IPS-NIHi11 (cell line): ENCODE results near the gene ADCY10.
A peak's percentile ranks its signal among the peaks of the same experiment; 100 is the strongest.

ENCODE experiments used
- DNase-seq: peaks from one replicate; pipeline ENCODE4 v3.0.0; 2012; ENCODE audit warnings: mixed read lengths, low spot score

Gene ADCY10

GRCh38 chr1:167927046-167927754 lies 13.3 kb upstream of the ADCY10 start:
- no peak for DNase-seq

- DNase-seq: no peak
Measured at GRCh38 chr1:167926486-167926997, 12.6 kb upstream of the ADCY10 start.

GRCh38 chr1:167924543-167925231 lies 10.8 kb upstream of the ADCY10 start:
- no peak for DNase-seq

DNA sequence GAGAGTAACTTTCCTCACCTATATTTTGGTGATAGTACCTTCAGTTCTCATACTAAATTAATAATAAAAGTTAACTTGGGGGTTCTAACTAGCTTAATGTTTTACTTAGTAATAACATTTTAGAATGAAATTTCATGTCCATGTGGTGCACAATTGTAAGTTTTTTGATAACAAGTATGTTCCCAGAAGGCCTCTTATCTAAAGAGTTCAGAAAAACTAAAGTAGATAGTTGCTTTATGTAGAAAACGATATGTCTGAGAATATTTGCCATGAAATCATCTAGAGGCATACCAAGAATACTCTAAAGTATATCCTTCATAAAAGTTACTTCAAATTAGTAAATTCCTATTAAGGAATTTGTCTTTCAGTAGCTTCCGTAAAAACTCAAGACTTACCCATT lies 10.2 kb upstream of the ADCY10 start:
- no peak for DNase-seq

DNA sequence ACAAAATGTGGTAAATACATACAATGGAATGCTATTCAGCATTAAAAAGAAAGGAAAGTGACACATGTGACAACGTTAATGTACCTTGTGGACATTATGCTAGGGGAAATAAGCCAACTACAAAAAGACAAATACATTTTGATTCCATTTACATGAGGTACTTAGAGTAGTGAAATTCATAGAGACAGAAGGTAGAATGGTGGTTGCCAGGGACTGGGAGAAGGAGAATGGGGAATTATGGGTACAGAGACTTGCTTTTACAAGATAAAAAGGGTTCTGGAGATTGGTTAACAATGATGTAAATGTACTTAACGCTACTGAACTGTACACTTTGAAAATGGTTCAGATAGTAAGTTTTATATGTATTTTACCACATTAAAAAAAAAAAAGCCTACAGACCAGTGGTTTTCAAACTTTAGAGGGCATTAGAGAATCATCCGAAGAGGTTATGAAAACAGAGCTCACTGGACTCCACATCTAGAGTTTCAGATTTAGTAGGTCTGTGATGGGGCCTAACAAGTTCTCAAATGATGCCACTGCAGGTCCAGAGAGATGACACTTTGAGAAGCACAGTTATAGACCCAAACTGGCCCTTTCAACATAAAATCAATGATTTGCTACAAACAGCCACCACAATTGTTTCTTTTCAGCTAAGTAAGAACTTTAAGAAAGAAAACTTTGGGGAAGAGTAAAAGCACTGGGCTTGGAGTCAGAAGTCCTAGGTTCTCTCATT lies 9.6 kb upstream of the ADCY10 start:
- no peak for DNase-seq

- no peak for DNase-seq
Measured at GRCh38 chr1:167922611-167923074, 8.7 kb upstream of the ADCY10 start.

DNA sequence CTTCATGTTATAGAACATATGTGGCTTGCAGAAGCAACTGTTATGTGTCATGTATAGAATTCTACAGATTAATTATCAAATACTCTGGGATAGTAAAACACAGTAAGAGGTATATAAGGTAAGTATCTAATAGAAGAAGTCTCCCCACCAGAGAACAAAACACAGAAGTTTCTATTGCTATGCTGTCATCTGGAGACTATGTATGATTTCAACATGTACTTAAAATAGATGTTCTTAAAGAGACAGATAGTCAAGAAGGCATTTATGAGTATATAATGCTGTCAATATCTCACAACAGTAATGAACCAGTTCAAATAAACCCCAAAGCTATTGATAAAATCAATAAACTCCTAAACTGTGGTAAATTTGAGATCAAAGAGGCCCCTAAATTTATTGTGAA lies 8.1 kb upstream of the ADCY10 start:
- no peak for DNase-seq

DNA sequence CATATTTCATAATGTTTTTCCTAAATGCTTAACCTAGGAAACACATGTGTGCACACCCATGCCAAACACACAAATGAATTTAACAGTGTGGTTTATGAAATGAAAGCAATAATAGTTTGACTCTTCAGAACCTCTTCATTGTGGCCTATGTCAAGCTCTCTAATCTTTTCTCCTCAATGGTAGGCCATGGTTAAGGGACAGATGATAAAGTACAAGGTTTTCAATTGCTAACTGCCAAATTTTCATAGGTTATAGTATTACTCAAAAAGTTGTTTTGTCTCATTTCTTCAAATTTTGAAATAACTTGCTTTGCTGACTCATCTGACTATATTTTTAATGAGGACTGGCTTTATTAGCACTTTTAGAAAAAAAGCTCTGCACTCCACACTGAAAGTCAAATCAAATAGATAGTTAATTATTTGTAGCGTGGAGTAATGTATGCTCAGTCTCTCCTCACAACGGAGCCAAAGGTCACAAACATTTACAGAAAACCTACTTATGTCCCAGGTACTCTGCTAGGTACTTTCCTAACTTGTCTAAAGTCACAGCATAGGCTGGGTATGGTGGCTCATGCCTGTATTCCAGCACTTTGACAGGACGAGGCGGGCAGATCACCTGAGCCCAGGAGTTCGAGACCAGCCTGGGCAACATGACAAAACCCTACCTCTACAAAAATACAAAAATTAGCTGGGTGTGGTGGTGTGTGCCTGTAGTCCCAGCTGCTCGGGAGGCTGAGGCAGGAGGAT lies 3.0 kb upstream of the ADCY10 start:
- no peak for DNase-seq

- DNase-seq: no peak
Measured at GRCh38 chr1:167915569-167915968, 1.6 kb upstream of the ADCY10 start.

DNA sequence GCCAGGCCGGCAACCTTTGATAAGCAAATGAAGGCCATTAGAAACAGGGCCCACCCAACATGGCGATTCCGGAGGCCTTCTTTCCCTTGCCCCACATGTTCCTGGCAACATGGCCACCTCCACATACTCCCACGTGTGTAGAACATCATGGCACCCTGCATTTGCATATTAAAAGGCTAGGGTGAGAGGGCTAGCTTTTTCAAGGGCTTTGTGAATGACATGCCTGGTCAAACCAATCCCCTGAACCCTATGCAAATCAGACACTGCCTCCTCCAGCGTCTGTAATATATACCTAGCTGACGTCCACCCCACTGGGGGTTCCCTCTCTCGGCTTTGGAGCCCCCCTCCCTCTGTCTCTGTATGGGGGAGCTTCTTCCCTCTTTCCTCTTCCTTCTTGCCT lies 1.6 kb downstream of the ADCY10 start:
- DNase-seq: no peak

DNA sequence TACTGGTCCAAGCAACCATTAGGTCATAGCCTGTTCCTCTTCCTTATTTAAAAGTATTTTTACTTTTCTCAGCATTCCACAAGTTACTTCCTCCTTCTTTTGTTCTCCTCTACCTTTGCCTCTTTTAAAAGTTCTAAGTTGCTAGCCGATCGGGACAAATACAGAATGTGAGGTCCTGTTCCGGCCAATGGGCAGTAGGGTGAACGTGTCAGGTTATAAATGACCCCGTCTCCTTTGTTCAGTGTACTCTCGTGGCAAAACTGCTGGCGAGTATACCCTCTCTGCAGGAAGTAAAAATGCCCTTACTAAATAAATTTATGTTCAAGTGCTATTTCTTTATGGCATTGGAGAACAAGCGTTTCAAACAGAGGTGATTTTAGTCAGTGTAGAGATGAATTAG lies 2.5 kb downstream of the ADCY10 start:
- no peak for DNase-seq

- no peak for DNase-seq
Measured at GRCh38 chr1:167910530-167910929, 3.4 kb downstream of the ADCY10 start.

- DNase-seq: no peak
Measured at GRCh38 chr1:167909691-167910180, 4.2 kb downstream of the ADCY10 start.

GRCh38 chr1:167905671-167906070 lies 8.3 kb downstream of the ADCY10 start:
- no peak for DNase-seq

- DNase-seq: peak; percentile 44
Measured at GRCh38 chr1:167905182-167905581, 8.8 kb downstream of the ADCY10 start.

- DNase-seq: no peak
Measured at GRCh38 chr1:167904652-167905130, 9.2 kb downstream of the ADCY10 start.

DNA sequence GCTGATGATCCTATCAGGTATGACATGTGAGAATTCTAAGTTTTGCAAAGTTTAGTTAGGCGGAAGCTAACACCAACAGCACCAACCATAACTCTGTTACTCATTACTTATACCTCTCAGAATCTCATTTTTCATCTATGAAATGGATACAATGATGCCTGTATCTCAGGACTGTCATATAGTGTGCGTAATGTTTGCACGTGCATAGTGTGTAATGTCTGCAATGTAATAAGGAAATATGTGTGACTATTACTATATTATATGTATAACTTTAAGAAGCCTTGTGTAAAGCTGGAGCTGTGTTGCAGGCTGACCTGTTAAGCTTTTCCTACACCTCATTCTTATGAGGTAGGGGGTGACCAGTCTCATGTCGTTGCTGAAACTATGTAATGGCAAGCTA lies 13.0 kb downstream of the ADCY10 start:
- no peak for DNase-seq

GRCh38 chr1:167899253-167899681 lies 14.7 kb downstream of the ADCY10 start:
- no peak for DNase-seq

- DNase-seq: no peak
Measured at GRCh38 chr1:167898578-167899222, 15.2 kb downstream of the ADCY10 start.

- no peak for DNase-seq
Measured at GRCh38 chr1:167893798-167894197, 20.1 kb downstream of the ADCY10 start.

- DNase-seq: no peak
Measured at GRCh38 chr1:167890400-167890799, 23.5 kb downstream of the ADCY10 start.
